Stomach smooth muscle (tissue), 2 donors: ENCODE measurements around the gene RALBP1.
"Not testable (repeated sequence)": the region's sequence is repeated elsewhere in the genome, so short reads cannot be mapped to it uniquely, and the experiment has no call there.

Source experiments
- H3K27ac ChIP-seq: one replicate; pipeline ENCODE4 v1.7.0; 2013; ENCODE audit warnings: mild to moderate bottlenecking, low read length, inconsistent platforms
- H3K27me3 ChIP-seq, 2 donors: one replicate each; pipeline ENCODE4 v1.7.0; 2013; ENCODE audit warnings: low read length in 2 of 2; ENCODE audit not compliant: insufficient read depth in 2 of 2, control insufficient read depth in 1 of 2
- H3K36me3 ChIP-seq, 2 donors: one replicate each; pipeline ENCODE4 v1.7.0; 2013; ENCODE audit warnings: low read length in 2 of 2; ENCODE audit not compliant: control insufficient read depth in 2 of 2, insufficient read depth in 2 of 2
- H3K4me1 ChIP-seq: one replicate; pipeline ENCODE4 v1.7.0; 2013; ENCODE audit warnings: low read length; ENCODE audit not compliant: control insufficient read depth, insufficient read depth
- H3K4me3 ChIP-seq, 2 donors: one replicate each; pipeline ENCODE4 v1.7.0; 2013; ENCODE audit warnings: low read length in 2 of 2
- H3K9ac ChIP-seq, 2 donors: one replicate each; pipeline ENCODE4 v1.7.0; 2013; ENCODE audit warnings: low read length in 2 of 2, mild to moderate bottlenecking in 1 of 2
- H3K9me3 ChIP-seq, 2 donors: one replicate each; pipeline ENCODE4 v1.7.0; 2013; ENCODE audit warnings: low read length in 2 of 2; ENCODE audit not compliant: control insufficient read depth in 2 of 2
- donor health status: healthy.
- donor health status: Pancreatic carcinoma.

RALBP1 gene

GRCh38 chr18:9478545-9478944 lies 3.2 kb downstream of the RALBP1 start:
- Histone ChIP-seq H3K9ac (no peak overlapping the region), H3K36me3 (peaks cover 0 to 4% of the 10 kb centered on the region in 2 donors), H3K4me3 (no peak overlapping the region), H3K9me3 (no peaks in the 10 kb centered on the region), H3K27me3 (no peaks in the 10 kb centered on the region), H3K27ac (no peak overlapping the region), H3K4me1 (no peaks in the 10 kb centered on the region)

- H3K9ac ChIP-seq: no peak overlapping the region
- H3K27me3 ChIP-seq: no peaks in the 10 kb centered on the region
- peaks cover 0 to 4% of the 10 kb centered on the region in 2 donors for H3K36me3 ChIP-seq
- H3K27ac ChIP-seq: no peak overlapping the region
- H3K4me1 ChIP-seq: no peaks in the 10 kb centered on the region
- no peaks in the 10 kb centered on the region for H3K9me3 ChIP-seq
- H3K4me3 ChIP-seq: no peak overlapping the region
These were observed 7.5 kb downstream of the RALBP1 start for GRCh38 chr18:9482790-9483189.

- Histone ChIP-seq H3K36me3 (no peaks in the 10 kb centered on the region), H3K9ac (no peak overlapping the region), H3K27ac (no peak overlapping the region), H3K4me1 (no peaks in the 10 kb centered on the region), H3K9me3 (no peaks in the 10 kb centered on the region), H3K27me3 (no peaks in the 10 kb centered on the region), H3K4me3 (no peak overlapping the region)
These were observed 8.2 kb downstream of the RALBP1 start for GRCh38 chr18:9483526-9483925.

- not testable (repeated sequence) for H3K27me3 ChIP-seq, H3K9me3 ChIP-seq, H3K9ac ChIP-seq, H3K27ac ChIP-seq, H3K4me1 ChIP-seq, H3K4me3 ChIP-seq, H3K36me3 ChIP-seq
These were observed 9.5 kb downstream of the RALBP1 start for GRCh38 chr18:9484856-9485255.

- Histone ChIP-seq H3K27me3 (no peaks in the 10 kb centered on the region), H3K9ac (no peak overlapping the region), H3K4me1 (no peaks in the 10 kb centered on the region), H3K4me3 (no peak overlapping the region), H3K36me3 (no peaks in the 10 kb centered on the region), H3K27ac (no peak overlapping the region), H3K9me3 (no peaks in the 10 kb centered on the region)
These were observed 13.2 kb downstream of the RALBP1 start for GRCh38 chr18:9488538-9488937.

- Histone ChIP-seq H3K27ac (no peak overlapping the region), H3K27me3 (no peaks in the 10 kb centered on the region), H3K4me1 (no peaks in the 10 kb centered on the region), H3K9ac (no peak overlapping the region), H3K9me3 (no peaks in the 10 kb centered on the region), H3K4me3 (no peak overlapping the region), H3K36me3 (no peaks in the 10 kb centered on the region)
These were observed 19.5 kb downstream of the RALBP1 start for GRCh38 chr18:9494778-9495331.

- H3K9ac ChIP-seq: no peak overlapping the region
- H3K4me1 ChIP-seq: no peaks in the 10 kb centered on the region
- H3K27ac ChIP-seq: no peak overlapping the region
- H3K4me3 ChIP-seq: no peak overlapping the region
- H3K36me3 ChIP-seq: no peaks in the 10 kb centered on the region
- no peaks in the 10 kb centered on the region for H3K9me3 ChIP-seq
- H3K27me3 ChIP-seq: no peaks in the 10 kb centered on the region
These were observed 20.2 kb downstream of the RALBP1 start for GRCh38 chr18:9495465-9495864.

- H3K27ac ChIP-seq: no peak overlapping the region
- H3K4me1 ChIP-seq: no peaks in the 10 kb centered on the region
- no peaks in the 10 kb centered on the region for H3K36me3 ChIP-seq
- no peak overlapping the region for H3K4me3 ChIP-seq
- H3K27me3 ChIP-seq: no peaks in the 10 kb centered on the region
- no peaks in the 10 kb centered on the region for H3K9me3 ChIP-seq
- no peak overlapping the region for H3K9ac ChIP-seq
These were observed 20.8 kb downstream of the RALBP1 start for GRCh38 chr18:9495916-9496705.

GRCh38 chr18:9506046-9506792 lies 30.9 kb downstream of the RALBP1 start:
- Histone ChIP-seq H3K4me3 (no peak overlapping the region), H3K36me3 (no peaks in the 10 kb centered on the region), H3K27ac (no peak overlapping the region), H3K9me3 (peaks cover 0 to 3% of the 10 kb centered on the region in 2 donors), H3K4me1 (peaks cover 13% of the 10 kb centered on the region), H3K27me3 (no peaks in the 10 kb centered on the region), H3K9ac (no peak overlapping the region)

- Histone ChIP-seq H3K36me3 (no peaks in the 10 kb centered on the region), H3K27me3 (no peaks in the 10 kb centered on the region), H3K27ac (no peak overlapping the region), H3K4me3 (no peak overlapping the region), H3K9ac (no peak overlapping the region), H3K9me3 (peaks cover 0 to 3% of the 10 kb centered on the region in 2 donors), H3K4me1 (peaks cover 13% of the 10 kb centered on the region)
These were observed 32.3 kb downstream of the RALBP1 start for GRCh38 chr18:9507565-9508088.
